Fibroblast of lung (primary cell): ENCODE results near the gene SP7.

Source experiments
- EZH2 ChIP-seq: IDR thresholded peaks from 2 replicates; pipeline ENCODE4 v1.5.1; 2012; ENCODE audit warnings: low read length, control low read depth, mild to moderate bottlenecking; ENCODE audit errors: missing control alignments
- TF ChIP-seq, protein P1 (sequence below), 2 donors: IDR thresholded peaks in 1 of 2; conservative IDR thresholded peaks in 1 of 2; 1 replicate in 1 of 2; 2 replicates in 1 of 2; pipeline ENCODE4 v1.5.1; 2011 to 2012; ENCODE audit warnings: low read length in 2 of 2, control low read depth in 1 of 2, inconsistent platforms in 1 of 2, low read depth in 1 of 2, mild to moderate bottlenecking in 1 of 2

DNA sequence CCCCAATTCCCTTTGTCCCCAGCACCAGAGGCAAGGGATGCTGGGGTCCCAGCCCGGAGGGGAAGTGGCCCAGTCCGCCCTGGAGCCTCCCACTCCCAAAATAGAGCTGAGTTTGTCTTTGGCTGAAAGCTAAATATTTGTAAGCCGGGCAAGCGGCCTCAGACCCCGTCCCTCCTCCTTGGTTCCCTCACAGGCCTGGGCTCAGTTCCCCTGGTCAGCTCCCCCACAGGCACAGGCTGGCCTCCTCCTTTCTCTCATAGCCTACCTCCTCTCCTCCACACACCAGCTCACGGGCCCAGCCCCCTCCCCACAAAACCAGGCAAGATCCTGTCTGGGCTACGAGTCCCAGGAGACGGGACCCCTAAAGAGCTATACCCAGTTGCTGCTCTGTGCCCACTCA lies 1.3 kb downstream of the SP7 start:
- TF ChIP-seq, protein P1, sequence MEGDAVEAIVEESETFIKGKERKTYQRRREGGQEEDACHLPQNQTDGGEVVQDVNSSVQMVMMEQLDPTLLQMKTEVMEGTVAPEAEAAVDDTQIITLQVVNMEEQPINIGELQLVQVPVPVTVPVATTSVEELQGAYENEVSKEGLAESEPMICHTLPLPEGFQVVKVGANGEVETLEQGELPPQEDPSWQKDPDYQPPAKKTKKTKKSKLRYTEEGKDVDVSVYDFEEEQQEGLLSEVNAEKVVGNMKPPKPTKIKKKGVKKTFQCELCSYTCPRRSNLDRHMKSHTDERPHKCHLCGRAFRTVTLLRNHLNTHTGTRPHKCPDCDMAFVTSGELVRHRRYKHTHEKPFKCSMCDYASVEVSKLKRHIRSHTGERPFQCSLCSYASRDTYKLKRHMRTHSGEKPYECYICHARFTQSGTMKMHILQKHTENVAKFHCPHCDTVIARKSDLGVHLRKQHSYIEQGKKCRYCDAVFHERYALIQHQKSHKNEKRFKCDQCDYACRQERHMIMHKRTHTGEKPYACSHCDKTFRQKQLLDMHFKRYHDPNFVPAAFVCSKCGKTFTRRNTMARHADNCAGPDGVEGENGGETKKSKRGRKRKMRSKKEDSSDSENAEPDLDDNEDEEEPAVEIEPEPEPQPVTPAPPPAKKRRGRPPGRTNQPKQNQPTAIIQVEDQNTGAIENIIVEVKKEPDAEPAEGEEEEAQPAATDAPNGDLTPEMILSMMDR (conservative IDR thresholded peaks at IDR 0.05 in 1 of 2, IDR thresholded peaks at IDR 0.05 in 1 of 2; ENCODE audit: low read depth in 1 of 2, low read length in 2 of 2): no peak
- no peak for TF ChIP-seq EZH2
